KOPT-K1 (cell line): ENCODE measurements around the gene HPSE.

Source experiments
- H3K27ac ChIP-seq: fragments of 200-600 bp; sonication (generic); 2 replicates; pipeline ENCODE4 v1.5.1; 2016; ENCODE audit warnings: antibody characterized with exemption, mild to moderate bottlenecking, low read depth, low read length; ENCODE audit not compliant: poor library complexity, severe bottlenecking
- H3K36me3 ChIP-seq: fragments of 200-600 bp; sonication (generic); 2 replicates; pipeline ENCODE4 v1.5.1; 2017; ENCODE audit warnings: antibody characterized with exemption, mild to moderate bottlenecking, low read length, moderate library complexity; ENCODE audit not compliant: insufficient read depth
- H3K9me3 ChIP-seq: fragments of 200-600 bp; sonication (generic); 2 replicates; pipeline ENCODE4 v1.5.1; 2017; ENCODE audit warnings: antibody characterized with exemption, low read length, mild to moderate bottlenecking; ENCODE audit not compliant: insufficient read depth, poor library complexity, severe bottlenecking

Gene HPSE

GRCh38 chr4:83255584-83255983, 79.1 kb downstream of the HPSE start:
- H3K36me3 ChIP-seq, result no peaks in the 10 kb centered on the region
- no peak overlapping the region for H3K27ac ChIP-seq
- H3K9me3 ChIP-seq, result no peaks in the 10 kb centered on the region

GRCh38 chr4:83252782-83253405, 81.8 kb downstream of the HPSE start:
- no peaks in the 10 kb centered on the region for H3K36me3 ChIP-seq
- H3K9me3 ChIP-seq, result no peaks in the 10 kb centered on the region
- H3K27ac ChIP-seq, result no peak overlapping the region

- Histone ChIP-seq H3K9me3 (no peaks in the 10 kb centered on the region), H3K27ac (no peak overlapping the region), H3K36me3 (no peaks in the 10 kb centered on the region)
Measured at GRCh38 chr4:83251447-83251830, 83.2 kb downstream of the HPSE start.

- H3K27ac ChIP-seq, result no peak overlapping the region
- no peaks in the 10 kb centered on the region for H3K9me3 ChIP-seq
- no peaks in the 10 kb centered on the region for H3K36me3 ChIP-seq
Measured at GRCh38 chr4:83250687-83251446, 83.8 kb downstream of the HPSE start.

DNA sequence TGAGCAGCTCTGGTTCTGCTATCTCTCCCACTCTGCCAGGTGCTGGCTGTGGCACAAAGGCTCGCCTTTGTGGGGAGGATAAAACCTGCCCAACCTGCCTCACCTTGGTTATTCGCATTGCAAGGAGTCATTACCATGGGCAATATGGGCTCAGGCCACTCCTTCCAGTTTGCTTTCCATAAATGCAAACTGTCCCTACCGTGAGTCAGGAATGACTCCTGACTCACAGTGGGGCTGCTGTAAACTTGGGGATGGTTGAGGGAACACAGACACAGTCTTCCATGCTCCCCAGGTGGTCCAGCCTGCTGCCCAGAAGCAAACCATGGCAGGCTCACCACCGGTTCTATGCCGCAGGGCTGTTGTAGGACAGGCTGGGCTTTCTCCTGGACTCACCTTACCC, 86.2 kb downstream of the HPSE start:
- H3K27ac ChIP-seq, result no peak overlapping the region
- no peaks in the 10 kb centered on the region for H3K36me3 ChIP-seq

DNA sequence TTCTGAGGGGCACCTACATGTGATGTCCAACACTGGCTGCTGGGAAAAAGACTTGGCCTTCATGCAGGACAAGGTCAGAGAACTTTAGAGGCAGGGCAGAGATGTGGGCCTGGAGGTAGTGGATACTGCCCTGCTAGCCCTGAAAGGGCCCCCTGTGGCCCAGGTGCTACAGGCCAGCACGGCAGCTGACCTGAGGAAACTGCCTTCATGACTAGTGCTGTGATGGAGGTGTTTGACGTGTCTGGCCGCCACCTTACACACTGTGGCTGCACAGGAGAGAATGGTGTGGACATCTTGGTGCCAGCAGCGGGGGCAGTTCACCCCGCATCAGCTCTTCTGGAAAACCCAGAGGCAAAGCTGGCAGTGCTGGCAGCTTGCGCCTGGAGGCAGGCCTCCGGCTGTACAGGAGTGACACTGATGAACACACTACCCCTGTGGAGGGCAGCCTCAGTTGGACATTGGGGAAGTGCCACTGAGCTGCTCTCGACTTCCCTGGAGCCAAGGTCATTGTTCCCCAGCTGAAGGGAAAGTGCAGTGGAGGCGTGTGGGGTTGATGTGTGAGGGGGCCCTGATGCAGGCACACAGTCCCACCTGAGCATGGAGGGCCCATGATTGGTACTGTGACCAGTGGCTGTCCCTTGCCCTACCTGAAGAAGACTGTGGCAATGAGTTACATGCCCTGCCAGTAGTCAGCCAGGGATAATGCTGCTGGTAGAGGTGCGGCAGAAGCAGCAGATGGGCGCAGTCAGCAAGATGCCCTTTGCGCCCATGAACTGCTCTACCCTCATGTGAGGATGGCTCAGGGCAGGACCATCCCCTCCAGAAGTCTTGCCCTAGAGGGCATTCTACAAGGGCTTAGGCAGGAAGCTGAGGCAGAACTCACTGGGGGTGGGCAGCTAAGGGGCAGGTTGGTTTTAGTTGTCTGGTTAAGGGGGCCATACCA, 87.0 kb downstream of the HPSE start:
- Histone ChIP-seq H3K9me3 (no peaks in the 10 kb centered on the region), H3K36me3 (no peaks in the 10 kb centered on the region), H3K27ac (no peak overlapping the region)

More for the DNA sequence above, 86.2 kb downstream of the HPSE start:
- H3K9me3 ChIP-seq, result no peaks in the 10 kb centered on the region
